Nucleus accumbens (tissue), 56 donors: ENCODE data around the gene SH3PXD2B.
A peak's percentile ranks its signal among the peaks of the same experiment; 100 is the strongest.

ENCODE experiments used
- DNase-seq, 56 donors: peaks; one replicate each; lab custom pipeline; 2025; lab: John Stamatoyannopoulos, UW

Gene SH3PXD2B

GRCh38 chr5:172455511-172456061, 1.3 kb upstream of the SH3PXD2B start:
- peak in 1 of 56 donors; percentile 35 for DNase-seq

GRCh38 chr5:172455087-172455381, 709 bp upstream of the SH3PXD2B start:
- DNase-seq: no peak

GRCh38 chr5:172453986-172454357, 353 bp downstream of the SH3PXD2B start:
- DNase-seq: peak in 28 of 56 donors; percentile 27 to 72 (median 52)

- DNase-seq: peak in 11 of 56 donors; percentile 22 to 60 (median 41)
Observed at GRCh38 chr5:172453206-172453985, 929 bp downstream of the SH3PXD2B start.

GRCh38 chr5:172452398-172453205, 1.7 kb downstream of the SH3PXD2B start:
- DNase-seq: peak in 18 of 56 donors; percentile 16 to 61 (median 39)

GRCh38 chr5:172451771-172452197, 2.5 kb downstream of the SH3PXD2B start:
- peak in 6 of 56 donors; percentile 19 to 87 (median 33) for DNase-seq

- DNase-seq: peak in 21 of 56 donors; percentile 15 to 66 (median 48)
Observed at GRCh38 chr5:172450861-172451695, 3.2 kb downstream of the SH3PXD2B start.

GRCh38 chr5:172450453-172450852, 3.9 kb downstream of the SH3PXD2B start:
- DNase-seq: no peak

GRCh38 chr5:172448999-172449398, 5.3 kb downstream of the SH3PXD2B start:
- no peak for DNase-seq

- DNase-seq: no peak
Observed at GRCh38 chr5:172447646-172448365, 6.5 kb downstream of the SH3PXD2B start.

GRCh38 chr5:172446336-172447051, 7.8 kb downstream of the SH3PXD2B start:
- peak in 3 of 56 donors; percentile 28 to 43 (median 29) for DNase-seq

- peak in 18 of 56 donors; percentile 17 to 59 (median 36) for DNase-seq
Observed at GRCh38 chr5:172445866-172446265, 8.5 kb downstream of the SH3PXD2B start.

GRCh38 chr5:172444626-172445365, 9.5 kb downstream of the SH3PXD2B start:
- DNase-seq: no peak

- no peak for DNase-seq
Observed at GRCh38 chr5:172444110-172444510, 10.2 kb downstream of the SH3PXD2B start.

GRCh38 chr5:172443441-172444109, 10.8 kb downstream of the SH3PXD2B start:
- DNase-seq: peak in 23 of 56 donors; percentile 19 to 95 (median 50)

- DNase-seq: no peak
Observed at GRCh38 chr5:172442592-172442991, 11.7 kb downstream of the SH3PXD2B start.

GRCh38 chr5:172441262-172441751, 13.0 kb downstream of the SH3PXD2B start:
- peak in 19 of 56 donors; percentile 7 to 87 (median 38) for DNase-seq
